IMR-90 (cell line): ENCODE results near the gene LMO4. TPM values are rescaled to one million over a fixed set of nuclear protein-coding genes. Genes with fewer than 3 reads are reported as not detected.

Experiments
- ELK1 ChIP-seq: fragments of 150-350 bp; IDR thresholded peaks from 2 replicates; pipeline ENCODE4 v1.6.1; 2016; ENCODE audit warnings: low read depth, mild to moderate bottlenecking, low read length, moderate library complexity, borderline replicate concordance
- MAFK ChIP-seq: IDR thresholded peaks from 2 replicates; pipeline ENCODE4 v1.6.1; 2012; ENCODE audit warnings: low read depth, low read length, improper control_type of control experiment
- MAZ ChIP-seq: IDR thresholded peaks from 2 replicates; pipeline ENCODE4 v1.6.1; 2012; ENCODE audit warnings: low read depth, mild to moderate bottlenecking, low read length, improper control_type of control experiment, moderate library complexity, borderline replicate concordance
- MXI1 ChIP-seq: IDR thresholded peaks from 2 replicates; pipeline ENCODE4 v1.6.1; 2012; ENCODE audit warnings: low read depth, mild to moderate bottlenecking, low read length, moderate library complexity, borderline replicate concordance
- NFE2L2 ChIP-seq: fragments of 150-350 bp; IDR thresholded peaks from 2 replicates; pipeline ENCODE4 v1.6.1; 2016; ENCODE audit warnings: low read depth, mild to moderate bottlenecking, low read length
- polyA plus RNA-seq, 3 experiments: library from polyadenylated mRNA; depleted of rRNA; stranded (reverse); fragments of >200 nt; gene quantifications; 2 replicates each; pipeline ENCODE4 v1.2.3, GENCODE V29; 2012; ENCODE audit warnings: low replicate concordance in 1 of 3
- total RNA-seq: library from RNA; depleted of rRNA; stranded (reverse); fragments of >200 nt; gene quantifications from 2 replicates; pipeline ENCODE4 v1.2.3, GENCODE V29; 2012

LMO4 gene
- total and polyA plus RNA-seq, 2 of the 4 experiments (the other 2 are of a cell fraction) = 98.9 to 109 TPM

- TF ChIP-seq ELK1 (no peak), NFE2L2 (no peak), MAFK (no peak), MXI1 (no peak), MAZ (no peak)
These were observed 34.0 kb upstream of the LMO4 start (continued) for GRCh38 chr1:87294633-87295032.
